Measurements from ENCODE around the gene RTL10.

Gene RTL10

DNA sequence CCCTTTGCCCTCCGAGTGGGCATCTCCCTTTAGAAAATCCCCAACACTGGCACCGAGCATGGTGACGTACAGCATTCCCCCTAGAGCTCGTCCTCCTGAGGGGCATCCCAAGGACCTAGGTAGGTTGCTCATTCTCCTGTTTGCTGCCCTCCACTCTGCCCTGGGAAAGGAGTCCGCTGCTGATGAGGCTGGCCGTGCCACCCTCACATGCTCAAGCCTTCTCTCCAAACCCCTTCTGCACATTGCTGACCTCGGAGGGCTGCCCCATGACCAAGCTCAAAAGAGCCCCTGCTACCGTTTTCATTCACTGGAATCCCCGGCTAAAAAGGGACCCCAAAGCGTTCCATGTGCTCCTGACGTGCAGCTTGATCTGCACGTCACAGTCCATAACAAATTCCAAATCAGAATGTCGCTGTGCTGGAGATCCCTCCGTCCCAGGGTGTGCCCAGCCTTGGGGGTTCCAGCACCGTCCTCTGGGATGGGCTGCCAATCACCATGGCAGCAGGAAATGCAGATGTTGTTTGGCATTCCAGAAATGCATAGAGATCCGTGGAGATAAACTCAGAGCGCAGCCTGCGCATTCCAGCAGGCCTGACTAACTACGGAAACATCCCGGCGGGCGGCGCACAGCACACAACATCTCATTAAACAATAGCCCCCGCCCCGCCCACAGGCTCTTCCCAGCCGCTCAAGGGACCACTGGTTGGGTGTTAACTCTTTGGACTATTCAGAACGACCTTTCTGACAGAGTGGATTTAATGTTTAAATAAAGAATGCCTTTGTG lies 26.3 kb upstream of the RTL10 start (continued):
- TF ChIP-seq ZBTB20 (tag by site-specific recombination; IDR thresholded peaks at IDR 0.05) (no peak), ZNF114 (tag by site-specific recombination; IDR thresholded peaks at IDR 0.05) (no peak), ZNF571 (tag by site-specific recombination; IDR thresholded peaks at IDR 0.05) (no peak), TRIM28 (IDR thresholded peaks at IDR 0.05; ENCODE audit: borderline replicate concordance, low read length) (no peak; the same call in 1 of the 2 replicates), ZIC2 (tag by site-specific recombination; IDR thresholded peaks at IDR 0.05) (0 out of 2 replicates have a peak, but pooled peaks have one; percentile 35), ZFP37 (tag by site-specific recombination; IDR thresholded peaks at IDR 0.05) (no peak), ZNF621 (tag by site-specific recombination; IDR thresholded peaks at IDR 0.05) (no peak), ZNF354C (tag by site-specific recombination; IDR thresholded peaks at IDR 0.05; ENCODE audit: borderline replicate concordance, low read depth) (no peak), FEZF1 (tag by site-specific recombination; IDR thresholded peaks at IDR 0.05) (no peak), ZNF544 (tag by site-specific recombination; IDR thresholded peaks at IDR 0.05) (no peak), ZFHX2 (tag by site-specific recombination; conservative IDR thresholded peaks at IDR 0.05) (peak; percentile 87), RBAK (tag by site-specific recombination; IDR thresholded peaks at IDR 0.05) (no peak), ZSCAN16 (tag by site-specific recombination; IDR thresholded peaks at IDR 0.05) (no peak), ZNF843 (tag by site-specific recombination; IDR thresholded peaks at IDR 0.05) (no peak), ZNF558 (tag by site-specific recombination; IDR thresholded peaks at IDR 0.05) (no peak), SP7 (tag by site-specific recombination; IDR thresholded peaks at IDR 0.05) (peak; percentile 93), ZNF701 (tag by site-specific recombination; IDR thresholded peaks at IDR 0.05) (no peak), PRDM1 (tag by site-specific recombination; IDR thresholded peaks at IDR 0.05) (no peak), ZNF510 (tag by site-specific recombination; IDR thresholded peaks at IDR 0.05; ENCODE audit: insufficient replicate concordance) (no peak), ZNF221 (tag by site-specific recombination; IDR thresholded peaks at IDR 0.05; ENCODE audit: borderline replicate concordance) (no peak), ZFP69B (tag by site-specific recombination; IDR thresholded peaks at IDR 0.05) (no peak), OSR2 (tag by site-specific recombination; IDR thresholded peaks at IDR 0.05) (no peak), ZNF132 (tag by site-specific recombination; IDR thresholded peaks at IDR 0.05; ENCODE audit: borderline replicate concordance) (no peak), ZEB2 (tag by site-specific recombination; IDR thresholded peaks at IDR 0.05) (peak; percentile 73; the same call in 1 of the 2 replicates), ZNF529 (tag by site-specific recombination; IDR thresholded peaks at IDR 0.05; ENCODE audit: insufficient replicate concordance) (no peak), MZF1 (tag by site-specific recombination; IDR thresholded peaks at IDR 0.05; ENCODE audit: borderline replicate concordance) (no peak), ZNF239 (tag by site-specific recombination; IDR thresholded peaks at IDR 0.05) (no peak), ZNF404 (tag by site-specific recombination; IDR thresholded peaks at IDR 0.05) (no peak), ZNF48 (tag by site-specific recombination; IDR thresholded peaks at IDR 0.05) (no peak)
- TF ChIP-seq, protein P1, sequence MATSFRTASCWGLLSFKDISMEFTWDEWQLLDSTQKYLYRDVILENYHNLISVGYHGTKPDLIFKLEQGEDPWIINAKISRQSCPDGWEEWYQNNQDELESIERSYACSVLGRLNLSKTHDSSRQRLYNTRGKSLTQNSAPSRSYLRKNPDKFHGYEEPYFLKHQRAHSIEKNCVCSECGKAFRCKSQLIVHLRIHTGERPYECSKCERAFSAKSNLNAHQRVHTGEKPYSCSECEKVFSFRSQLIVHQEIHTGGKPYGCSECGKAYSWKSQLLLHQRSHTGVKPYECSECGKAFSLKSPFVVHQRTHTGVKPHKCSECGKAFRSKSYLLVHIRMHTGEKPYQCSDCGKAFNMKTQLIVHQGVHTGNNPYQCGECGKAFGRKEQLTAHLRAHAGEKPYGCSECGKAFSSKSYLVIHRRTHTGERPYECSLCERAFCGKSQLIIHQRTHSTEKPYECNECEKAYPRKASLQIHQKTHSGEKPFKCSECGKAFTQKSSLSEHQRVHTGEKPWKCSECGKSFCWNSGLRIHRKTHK (tag by site-specific recombination; IDR thresholded peaks at IDR 0.05) = no peak
- TF ChIP-seq, protein P2, sequence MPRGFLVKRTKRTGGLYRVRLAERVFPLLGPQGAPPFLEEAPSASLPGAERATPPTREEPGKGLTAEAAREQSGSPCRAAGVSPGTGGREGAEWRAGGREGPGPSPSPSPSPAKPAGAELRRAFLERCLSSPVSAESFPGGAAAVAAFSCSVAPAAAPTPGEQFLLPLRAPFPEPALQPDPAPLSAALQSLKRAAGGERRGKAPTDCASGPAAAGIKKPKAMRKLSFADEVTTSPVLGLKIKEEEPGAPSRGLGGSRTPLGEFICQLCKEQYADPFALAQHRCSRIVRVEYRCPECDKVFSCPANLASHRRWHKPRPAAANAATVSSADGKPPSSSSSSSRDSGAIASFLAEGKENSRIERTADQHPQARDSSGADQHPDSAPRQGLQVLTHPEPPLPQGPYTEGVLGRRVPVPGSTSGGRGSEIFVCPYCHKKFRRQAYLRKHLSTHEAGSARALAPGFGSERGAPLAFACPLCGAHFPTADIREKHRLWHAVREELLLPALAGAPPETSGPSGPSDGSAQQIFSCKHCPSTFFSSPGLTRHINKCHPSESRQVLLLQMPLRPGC (tag by site-specific recombination; IDR thresholded peaks at IDR 0.05) = peak; percentile 87
- TF ChIP-seq, protein P3, sequence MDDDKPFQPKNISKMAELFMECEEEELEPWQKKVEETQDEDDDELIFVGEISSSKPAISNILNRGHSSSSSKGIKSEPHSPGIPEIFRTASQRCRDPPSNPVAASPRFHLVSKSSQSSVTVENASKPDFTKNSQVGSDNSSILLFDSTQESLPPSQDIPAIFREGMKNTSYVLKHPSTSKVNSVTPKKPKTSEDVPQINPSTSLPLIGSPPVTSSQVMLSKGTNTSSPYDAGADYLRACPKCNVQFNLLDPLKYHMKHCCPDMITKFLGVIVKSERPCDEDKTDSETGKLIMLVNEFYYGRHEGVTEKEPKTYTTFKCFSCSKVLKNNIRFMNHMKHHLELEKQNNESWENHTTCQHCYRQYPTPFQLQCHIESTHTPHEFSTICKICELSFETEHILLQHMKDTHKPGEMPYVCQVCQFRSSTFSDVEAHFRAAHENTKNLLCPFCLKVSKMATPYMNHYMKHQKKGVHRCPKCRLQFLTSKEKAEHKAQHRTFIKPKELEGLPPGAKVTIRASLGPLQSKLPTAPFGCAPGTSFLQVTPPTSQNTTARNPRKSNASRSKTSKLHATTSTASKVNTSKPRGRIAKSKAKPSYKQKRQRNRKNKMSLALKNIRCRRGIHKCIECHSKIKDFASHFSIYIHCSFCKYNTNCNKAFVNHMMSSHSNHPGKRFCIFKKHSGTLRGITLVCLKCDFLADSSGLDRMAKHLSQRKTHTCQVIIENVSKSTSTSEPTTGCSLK (tag by site-specific recombination; IDR thresholded peaks at IDR 0.05) = no peak
- TF ChIP-seq, protein P4, sequence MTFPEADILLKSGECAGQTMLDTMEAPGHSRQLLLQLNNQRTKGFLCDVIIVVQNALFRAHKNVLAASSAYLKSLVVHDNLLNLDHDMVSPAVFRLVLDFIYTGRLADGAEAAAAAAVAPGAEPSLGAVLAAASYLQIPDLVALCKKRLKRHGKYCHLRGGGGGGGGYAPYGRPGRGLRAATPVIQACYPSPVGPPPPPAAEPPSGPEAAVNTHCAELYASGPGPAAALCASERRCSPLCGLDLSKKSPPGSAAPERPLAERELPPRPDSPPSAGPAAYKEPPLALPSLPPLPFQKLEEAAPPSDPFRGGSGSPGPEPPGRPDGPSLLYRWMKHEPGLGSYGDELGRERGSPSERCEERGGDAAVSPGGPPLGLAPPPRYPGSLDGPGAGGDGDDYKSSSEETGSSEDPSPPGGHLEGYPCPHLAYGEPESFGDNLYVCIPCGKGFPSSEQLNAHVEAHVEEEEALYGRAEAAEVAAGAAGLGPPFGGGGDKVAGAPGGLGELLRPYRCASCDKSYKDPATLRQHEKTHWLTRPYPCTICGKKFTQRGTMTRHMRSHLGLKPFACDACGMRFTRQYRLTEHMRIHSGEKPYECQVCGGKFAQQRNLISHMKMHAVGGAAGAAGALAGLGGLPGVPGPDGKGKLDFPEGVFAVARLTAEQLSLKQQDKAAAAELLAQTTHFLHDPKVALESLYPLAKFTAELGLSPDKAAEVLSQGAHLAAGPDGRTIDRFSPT (tag by site-specific recombination; IDR thresholded peaks at IDR 0.05) = peak; percentile 73
- TF ChIP-seq, protein P5, sequence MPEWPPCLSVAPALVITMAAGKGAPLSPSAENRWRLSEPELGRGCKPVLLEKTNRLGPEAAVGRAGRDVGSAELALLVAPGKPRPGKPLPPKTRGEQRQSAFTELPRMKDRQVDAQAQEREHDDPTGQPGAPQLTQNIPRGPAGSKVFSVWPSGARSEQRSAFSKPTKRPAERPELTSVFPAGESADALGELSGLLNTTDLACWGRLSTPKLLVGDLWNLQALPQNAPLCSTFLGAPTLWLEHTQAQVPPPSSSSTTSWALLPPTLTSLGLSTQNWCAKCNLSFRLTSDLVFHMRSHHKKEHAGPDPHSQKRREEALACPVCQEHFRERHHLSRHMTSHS (tag by site-specific recombination; IDR thresholded peaks at IDR 0.05) = no peak
